ENCODE data around the gene CD19. TPM values are rescaled to one million over a fixed set of nuclear protein-coding genes. Genes with fewer than 3 reads are reported as not detected.
A peak's percentile ranks its signal among the peaks of the same experiment; 100 is the strongest.
"Not testable (repeated sequence)": the region's sequence is repeated elsewhere in the genome, so short reads cannot be mapped to it uniquely, and the experiment has no call there.

Gene CD19
- total and polyA plus RNA-seq, 9 donors: 0.40 to 2.5 (median 1.1) TPM; not detected in 1

- Histone ChIP-seq H3K27ac (peak overlapping the region in 1 of 2 donors; percentile 31), H3K36me3 (no peaks in the 10 kb centered on the region), H3K4me1 (ENCODE audit: insufficient read depth) (peaks cover 3% of the 10 kb centered on the region), H3K27me3 (no peaks in the 10 kb centered on the region), H3K9me3 (no peaks in the 10 kb centered on the region), H3K4me3 (peak overlapping the region; percentile 96)
- DNase-seq: no peak
- WGBS, 3 donors: 2 to 8% (median 5%) methylated on average over 24 to 30 of the region's 30 CpGs
- intact Hi-C loops (cut with DNase I): no loop called here
- no peak for TF ChIP-seq POLR2A (IDR thresholded peaks at IDR 0.05)
- no peak for TF ChIP-seq CTCF (IDR thresholded peaks at IDR 0.05)
- TF ChIP-seq EP300 (IDR thresholded peaks at IDR 0.05): no peak
Measured at GRCh38 chr16:28975158-28975599, 43.4 kb downstream of the CD19 start.

- Histone ChIP-seq H3K4me3 (no peak overlapping the region), H3K27ac (no peak overlapping the region), H3K36me3 (no peaks in the 10 kb centered on the region), H3K27me3 (no peaks in the 10 kb centered on the region), H3K4me1 (ENCODE audit: insufficient read depth) (peaks cover 3% of the 10 kb centered on the region), H3K9me3 (no peaks in the 10 kb centered on the region)
- TF ChIP-seq POLR2A (IDR thresholded peaks at IDR 0.05) (no peak), CTCF (IDR thresholded peaks at IDR 0.05) (no peak), EP300 (IDR thresholded peaks at IDR 0.05) (no peak)
- WGBS, 3 donors: 79 to 83% (median 80%) methylated on average over 11 of the region's 11 CpGs
- no peak for DNase-seq
- intact Hi-C loops (cut with DNase I): no loop called here
Measured at GRCh38 chr16:28977703-28978662, 46.2 kb downstream of the CD19 start.

- intact Hi-C loops (cut with DNase I): loop anchor here in 1 of 4 donors (10.0 kb wide), 1 partner anchor 754 kb away; no protein-coding TSS in a partner anchor
- 85 to 96% (median 88%) methylated on average over 7 of the region's 7 CpGs for WGBS, 3 donors
Measured at GRCh38 chr16:28980330-28980729, 48.6 kb downstream of the CD19 start.

GRCh38 chr16:28980929-28981328 is 49.2 kb downstream of the CD19 start:
- H3K27ac ChIP-seq: no peak overlapping the region
- DNase-seq: no peak
- H3K36me3 ChIP-seq: no peaks in the 10 kb centered on the region
- no peaks in the 10 kb centered on the region for H3K9me3 ChIP-seq
- H3K4me3 ChIP-seq: no peak overlapping the region
- intact Hi-C loops (cut with DNase I): loop anchor here in 1 of 4 donors (10.0 kb wide), 1 partner anchor 754 kb away; no protein-coding TSS in a partner anchor
- TF ChIP-seq EP300 (IDR thresholded peaks at IDR 0.05): no peak
- TF ChIP-seq CTCF (IDR thresholded peaks at IDR 0.05): no peak
- TF ChIP-seq POLR2A (IDR thresholded peaks at IDR 0.05): no peak
- H3K27me3 ChIP-seq: no peaks in the 10 kb centered on the region
- no peaks in the 10 kb centered on the region for H3K4me1 ChIP-seq (ENCODE audit: insufficient read depth)
- 89 to 94% (median 94%) methylated on average over 7 of the region's 7 CpGs for WGBS, 3 donors

More at GRCh38 chr16:28980330-28980729, 48.6 kb downstream of the CD19 start:
- not testable (repeated sequence) for H3K27ac ChIP-seq; H3K27me3 ChIP-seq; H3K9me3 ChIP-seq; DNase-seq; H3K4me3 ChIP-seq; H3K4me1 ChIP-seq (ENCODE audit: insufficient read depth); H3K36me3 ChIP-seq

GRCh38 chr16:28981517-28981916 is 49.7 kb downstream of the CD19 start:
- H3K27ac ChIP-seq: no peak overlapping the region
- no peaks in the 10 kb centered on the region for H3K36me3 ChIP-seq
- DNase-seq: no peak
- TF ChIP-seq POLR2A (IDR thresholded peaks at IDR 0.05) (no peak), CTCF (IDR thresholded peaks at IDR 0.05) (no peak), EP300 (IDR thresholded peaks at IDR 0.05) (no peak)
- intact Hi-C loops (cut with DNase I): loop anchor here in 1 of 4 donors (10.0 kb wide), 1 partner anchor 753 kb away; no protein-coding TSS in a partner anchor
- H3K27me3 ChIP-seq: no peaks in the 10 kb centered on the region
- WGBS, 3 donors: 77 to 83% (median 78%) methylated on average over 12 of the region's 12 CpGs
- H3K4me1 ChIP-seq (ENCODE audit: insufficient read depth): no peaks in the 10 kb centered on the region
- no peak overlapping the region for H3K4me3 ChIP-seq
- no peaks in the 10 kb centered on the region for H3K9me3 ChIP-seq
